KOPT-K1 (cell line): Measurements from ENCODE around the gene SLC28A3.
"Not testable (repeated sequence)": the region's sequence is repeated elsewhere in the genome, so short reads cannot be mapped to it uniquely, and the experiment has no call there.

Experiments
- H3K27ac ChIP-seq: fragments of 200-600 bp; sonication (generic); 2 replicates; pipeline ENCODE4 v1.5.1; 2016; ENCODE audit warnings: antibody characterized with exemption, mild to moderate bottlenecking, low read depth, low read length; ENCODE audit not compliant: poor library complexity, severe bottlenecking
- H3K36me3 ChIP-seq: fragments of 200-600 bp; sonication (generic); 2 replicates; pipeline ENCODE4 v1.5.1; 2017; ENCODE audit warnings: antibody characterized with exemption, mild to moderate bottlenecking, low read length, moderate library complexity; ENCODE audit not compliant: insufficient read depth
- H3K9me3 ChIP-seq: fragments of 200-600 bp; sonication (generic); 2 replicates; pipeline ENCODE4 v1.5.1; 2017; ENCODE audit warnings: antibody characterized with exemption, low read length, mild to moderate bottlenecking; ENCODE audit not compliant: insufficient read depth, poor library complexity, severe bottlenecking

SLC28A3 gene

GRCh38 chr9:84367726-84368125 is 27.2 kb upstream of the SLC28A3 start:
- H3K36me3 ChIP-seq, H3K9me3 ChIP-seq, H3K27ac ChIP-seq: not testable (repeated sequence)

DNA sequence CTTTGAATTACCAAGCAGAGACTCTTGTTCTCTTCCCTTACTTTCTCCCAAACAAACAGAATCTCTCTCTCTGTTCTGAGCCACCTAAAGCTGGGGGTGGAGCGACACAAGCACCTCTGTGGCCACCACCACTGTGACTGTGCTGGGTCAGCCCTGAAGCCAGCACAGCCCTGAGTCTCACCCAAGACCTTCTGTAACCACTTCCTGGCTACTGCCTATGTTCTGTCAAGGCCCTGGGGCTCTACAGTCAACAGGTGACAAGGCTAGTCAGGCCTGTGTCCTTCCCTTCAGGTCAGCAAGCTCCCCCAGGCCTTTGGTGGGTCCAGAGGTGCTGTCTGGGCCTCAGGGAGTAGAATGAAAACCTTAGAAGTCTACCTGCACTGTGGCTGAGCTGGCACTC is 26.1 kb upstream of the SLC28A3 start:
- no peaks in the 10 kb centered on the region for H3K9me3 ChIP-seq
- H3K27ac ChIP-seq = no peak overlapping the region
- H3K36me3 ChIP-seq = no peaks in the 10 kb centered on the region

- H3K27ac ChIP-seq, H3K9me3 ChIP-seq, H3K36me3 ChIP-seq: not testable (repeated sequence)
Observed at GRCh38 chr9:84364894-84365490, 24.4 kb upstream of the SLC28A3 start.

- H3K27ac ChIP-seq = no peak overlapping the region
- no peaks in the 10 kb centered on the region for H3K36me3 ChIP-seq
- H3K9me3 ChIP-seq = no peaks in the 10 kb centered on the region
Observed at GRCh38 chr9:84361645-84362044, 21.1 kb upstream of the SLC28A3 start.

DNA sequence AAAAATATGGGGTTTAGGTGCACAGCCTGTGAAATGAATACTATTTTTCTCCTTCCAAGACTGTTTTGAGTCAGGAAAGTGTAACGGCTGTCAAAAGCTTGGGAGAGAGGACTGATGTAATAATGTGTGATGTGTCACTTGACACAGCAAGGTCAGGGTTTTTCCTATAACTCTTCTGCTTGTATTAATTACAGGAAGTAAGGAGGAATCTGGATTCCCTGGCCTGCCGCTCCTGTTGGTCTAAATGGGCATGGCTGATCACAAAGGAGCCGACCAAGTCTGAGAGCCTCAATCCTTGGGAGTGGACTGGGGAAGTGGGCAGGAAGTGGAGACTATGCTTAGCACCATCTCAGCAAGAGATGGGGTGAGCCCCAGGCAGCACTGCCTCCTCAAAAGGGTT is 16.7 kb upstream of the SLC28A3 start:
- Histone ChIP-seq H3K36me3 (no peaks in the 10 kb centered on the region), H3K27ac (no peak overlapping the region), H3K9me3 (no peaks in the 10 kb centered on the region)

DNA sequence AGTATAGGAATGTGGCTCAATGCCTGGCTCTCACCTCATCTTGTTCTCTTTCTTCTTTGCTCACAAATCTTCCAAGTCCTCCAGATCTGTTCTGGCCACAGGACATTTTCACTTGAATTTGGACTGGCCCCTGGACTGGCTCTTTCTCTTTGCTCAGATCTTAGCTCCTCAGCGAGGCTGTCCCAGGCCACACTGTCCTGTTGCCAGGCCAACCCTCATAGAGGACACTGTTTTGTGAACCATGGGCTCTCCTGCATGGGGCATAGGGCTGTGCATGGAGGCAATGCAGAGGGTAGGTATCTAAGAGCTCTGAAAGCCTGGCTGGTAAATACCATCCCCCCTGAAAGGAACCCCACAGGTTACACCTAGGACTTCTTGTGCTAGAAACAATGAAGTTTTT is 13.5 kb upstream of the SLC28A3 start:
- Histone ChIP-seq H3K36me3 (no peaks in the 10 kb centered on the region), H3K27ac (no peak overlapping the region), H3K9me3 (no peaks in the 10 kb centered on the region)

DNA sequence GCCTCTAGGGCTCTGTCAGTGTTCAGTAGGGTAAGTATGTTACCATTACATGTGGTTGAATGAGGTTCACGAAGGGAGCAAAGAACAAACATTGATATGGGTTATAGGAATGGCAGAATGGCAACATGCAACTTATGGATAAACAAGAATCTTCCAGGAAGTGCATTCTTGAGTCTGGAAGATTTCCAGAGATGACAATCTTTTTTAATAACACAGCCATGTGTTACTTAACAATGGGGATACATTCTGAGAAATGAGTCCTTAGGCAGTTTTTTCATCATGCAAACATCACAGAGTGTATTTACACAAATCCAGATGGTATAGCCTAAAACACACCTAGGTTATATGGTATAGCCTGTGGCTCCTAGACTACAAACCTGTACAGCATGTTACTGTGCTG is 9.1 kb upstream of the SLC28A3 start:
- Histone ChIP-seq H3K27ac (no peak overlapping the region), H3K9me3 (no peaks in the 10 kb centered on the region), H3K36me3 (no peaks in the 10 kb centered on the region)

DNA sequence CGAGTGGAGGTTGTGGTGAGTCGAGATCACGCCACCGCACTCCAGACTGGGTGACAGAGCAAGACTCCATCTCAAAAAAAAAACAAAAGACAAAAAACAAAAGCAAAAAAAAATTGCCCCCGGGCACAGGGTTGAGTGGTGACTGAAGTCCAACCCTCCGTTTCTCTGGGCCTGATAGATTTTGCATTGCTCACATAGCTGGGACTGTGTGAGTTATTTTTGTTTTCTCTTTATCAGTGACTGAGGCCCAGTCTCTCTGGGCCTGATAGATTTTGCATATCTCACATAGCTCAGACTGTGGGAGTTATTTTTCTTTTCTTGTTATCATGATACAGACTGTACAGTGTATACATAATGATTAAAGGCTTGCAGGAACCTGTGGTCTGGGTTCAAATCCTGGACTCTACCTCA is 2.6 kb upstream of the SLC28A3 start:
- Histone ChIP-seq H3K27ac (no peak overlapping the region), H3K36me3 (no peaks in the 10 kb centered on the region), H3K9me3 (no peaks in the 10 kb centered on the region)

GRCh38 chr9:84339962-84340361 is 596 bp downstream of the SLC28A3 start:
- Histone ChIP-seq H3K9me3 (no peaks in the 10 kb centered on the region), H3K27ac (no peak overlapping the region), H3K36me3 (no peaks in the 10 kb centered on the region)

- H3K27ac ChIP-seq = no peak overlapping the region
- H3K9me3 ChIP-seq = no peaks in the 10 kb centered on the region
Observed at GRCh38 chr9:84339503-84339902, 1.1 kb downstream of the SLC28A3 start.

GRCh38 chr9:84338792-84339191 is 1.8 kb downstream of the SLC28A3 start:
- Histone ChIP-seq H3K9me3 (no peaks in the 10 kb centered on the region), H3K27ac (no peak overlapping the region), H3K36me3 (no peaks in the 10 kb centered on the region)

More at GRCh38 chr9:84339503-84339902, 1.1 kb downstream of the SLC28A3 start:
- H3K36me3 ChIP-seq = no peaks in the 10 kb centered on the region

DNA sequence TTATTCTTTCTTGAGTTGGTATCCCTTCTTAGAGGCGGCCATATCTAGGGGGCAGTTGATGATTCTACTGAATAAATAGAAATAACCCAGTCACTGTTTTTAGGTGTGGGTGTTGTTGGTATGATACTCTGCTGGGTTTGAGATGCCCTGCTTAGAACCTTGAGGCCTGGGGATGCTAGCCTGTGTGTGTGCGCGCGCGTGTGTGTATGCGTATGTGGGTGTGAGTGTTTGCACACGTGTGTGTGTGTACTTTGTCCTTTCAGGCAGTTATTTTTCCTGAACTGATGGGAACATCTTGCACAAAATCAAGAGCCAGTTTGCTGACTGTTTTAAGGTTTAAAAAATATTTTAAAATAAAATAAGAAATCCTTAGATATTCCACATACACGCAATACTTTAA is 3.3 kb downstream of the SLC28A3 start:
- Histone ChIP-seq H3K27ac (no peak overlapping the region), H3K9me3 (no peaks in the 10 kb centered on the region), H3K36me3 (no peaks in the 10 kb centered on the region)

DNA sequence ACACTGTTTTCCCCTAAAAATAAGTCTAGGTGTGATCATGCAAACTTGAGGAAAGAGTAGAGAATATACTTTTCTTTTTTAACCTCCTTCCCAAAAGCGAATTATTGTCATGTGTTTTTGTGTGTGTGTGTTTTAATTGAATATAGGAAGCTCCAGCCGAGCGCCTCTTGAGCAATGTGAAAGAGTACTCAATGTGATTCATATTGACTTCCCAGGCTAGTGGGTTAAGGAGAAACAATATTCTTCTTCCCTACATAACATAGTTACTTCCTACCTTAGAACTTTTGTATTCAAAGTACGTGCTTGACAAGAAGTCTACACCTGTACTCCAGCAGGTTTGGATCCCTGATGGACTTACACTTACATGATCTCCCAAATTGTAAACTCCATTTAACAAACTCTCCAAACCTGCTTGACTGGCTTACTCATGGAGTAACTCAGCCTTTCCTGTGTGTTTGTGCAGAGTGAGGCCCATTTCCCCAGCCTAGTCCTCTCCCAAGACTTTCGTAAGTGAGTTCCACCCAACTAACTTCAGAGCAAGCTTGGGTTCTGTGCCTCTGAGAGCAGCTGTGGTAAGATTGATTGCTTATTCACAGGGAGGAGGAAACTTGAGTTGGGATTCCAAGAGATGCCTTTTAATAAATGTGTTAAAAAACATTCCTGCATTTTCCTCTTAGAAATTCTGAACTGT is 9.3 kb downstream of the SLC28A3 start:
- no peak overlapping the region for H3K27ac ChIP-seq
- H3K36me3 ChIP-seq = no peaks in the 10 kb centered on the region
- H3K9me3 ChIP-seq = no peaks in the 10 kb centered on the region

GRCh38 chr9:84330246-84330645 is 10.3 kb downstream of the SLC28A3 start:
- no peaks in the 10 kb centered on the region for H3K36me3 ChIP-seq
- no peak overlapping the region for H3K27ac ChIP-seq
- no peaks in the 10 kb centered on the region for H3K9me3 ChIP-seq

- H3K9me3 ChIP-seq = no peaks in the 10 kb centered on the region
- H3K27ac ChIP-seq = no peak overlapping the region
- no peaks in the 10 kb centered on the region for H3K36me3 ChIP-seq
Observed at GRCh38 chr9:84327184-84327583, 13.4 kb downstream of the SLC28A3 start.

GRCh38 chr9:84325347-84325973 is 15.1 kb downstream of the SLC28A3 start:
- Histone ChIP-seq H3K9me3 (no peaks in the 10 kb centered on the region), H3K36me3 (no peaks in the 10 kb centered on the region), H3K27ac (no peak overlapping the region)
